ENCODE data around the gene NEIL3. TPM values are rescaled to one million over a fixed set of nuclear protein-coding genes. Genes with fewer than 3 reads are reported as not detected.

The NEIL3 gene
- polyA plus RNA-seq, 1 donor (not counting 4 experiments of a cell fraction or from before 2014, with no cell fraction given) = 7.6 TPM

DNA sequence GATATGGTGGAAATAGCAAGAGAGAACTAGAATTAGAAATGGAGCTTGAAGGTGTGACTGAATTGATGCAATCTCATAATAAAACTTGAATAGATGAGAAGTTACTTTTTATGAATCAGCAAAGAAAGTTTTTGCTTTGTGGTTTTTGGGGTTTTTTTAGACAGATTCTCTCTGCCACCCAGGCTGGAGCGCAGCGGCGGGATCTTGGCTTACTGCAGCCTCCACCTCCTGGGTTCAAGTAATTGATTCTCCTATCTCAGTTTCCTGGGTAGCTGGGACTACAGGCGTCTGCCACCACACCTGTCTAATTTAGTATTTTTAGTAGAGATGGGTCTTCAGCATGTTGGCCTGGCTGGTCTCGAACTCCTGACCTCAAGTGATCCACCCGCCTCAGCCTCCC lies 23.7 kb upstream of the NEIL3 start:
- Histone ChIP-seq H3K4me1 (ENCODE audit: control insufficient read depth, extremely low read depth, insufficient read depth, low read length) (peaks cover 6% of the 10 kb centered on the region), H2AFZ (ENCODE audit: control insufficient read depth, low read length) (no peak overlapping the region), H3K9ac (ENCODE audit: control insufficient read depth, extremely low read depth, insufficient read depth, low read length) (no peak overlapping the region), H3K27ac (ENCODE audit: control insufficient read depth, insufficient read depth, low read length) (no peak overlapping the region), H3K4me2 (ENCODE audit: control insufficient read depth, extremely low read depth, insufficient read depth, low read depth, low read length) (no peak overlapping the region), H3K9me3 (ENCODE audit: control insufficient read depth, low read depth, low read length) (no peaks in the 10 kb centered on the region), H3K4me3 (ENCODE audit: control insufficient read depth in 2 of 3, extremely low read depth in 1 of 3, insufficient read depth in 2 of 3, low read depth in 1 of 3, low read length in 3 of 3) (no peak overlapping the region), H3K9me1 (ENCODE audit: control insufficient read depth, extremely low read depth, insufficient read depth, low read length) (no peaks in the 10 kb centered on the region), H3K79me2 (ENCODE audit: control insufficient read depth, insufficient read depth, low read length) (no peaks in the 10 kb centered on the region), H4K20me1 (ENCODE audit: control insufficient read depth, extremely low read depth, insufficient read depth, low read length) (no peaks in the 10 kb centered on the region), H3K27me3 (ENCODE audit: control insufficient read depth, extremely low read depth, insufficient read depth, low read length) (no peaks in the 10 kb centered on the region), H3K36me3 (ENCODE audit: control insufficient read depth in 2 of 2, extremely low read depth in 1 of 2, insufficient read depth in 2 of 2, low read length in 2 of 2) (no peaks in the 10 kb centered on the region)
- dilution Hi-C loops (cut with MboI; ENCODE audit: extremely low pct_ligation_motif_present, low sequenced_read_pairs) = no loop called here
- FAIRE-seq (no peak), DNase-seq (ENCODE audit: low read depth, low spot score) (no peak)
- TF ChIP-seq EZH2 (IDR thresholded peaks at IDR 0.05; ENCODE audit: low read length) = no peak
- TF ChIP-seq, protein P1, sequence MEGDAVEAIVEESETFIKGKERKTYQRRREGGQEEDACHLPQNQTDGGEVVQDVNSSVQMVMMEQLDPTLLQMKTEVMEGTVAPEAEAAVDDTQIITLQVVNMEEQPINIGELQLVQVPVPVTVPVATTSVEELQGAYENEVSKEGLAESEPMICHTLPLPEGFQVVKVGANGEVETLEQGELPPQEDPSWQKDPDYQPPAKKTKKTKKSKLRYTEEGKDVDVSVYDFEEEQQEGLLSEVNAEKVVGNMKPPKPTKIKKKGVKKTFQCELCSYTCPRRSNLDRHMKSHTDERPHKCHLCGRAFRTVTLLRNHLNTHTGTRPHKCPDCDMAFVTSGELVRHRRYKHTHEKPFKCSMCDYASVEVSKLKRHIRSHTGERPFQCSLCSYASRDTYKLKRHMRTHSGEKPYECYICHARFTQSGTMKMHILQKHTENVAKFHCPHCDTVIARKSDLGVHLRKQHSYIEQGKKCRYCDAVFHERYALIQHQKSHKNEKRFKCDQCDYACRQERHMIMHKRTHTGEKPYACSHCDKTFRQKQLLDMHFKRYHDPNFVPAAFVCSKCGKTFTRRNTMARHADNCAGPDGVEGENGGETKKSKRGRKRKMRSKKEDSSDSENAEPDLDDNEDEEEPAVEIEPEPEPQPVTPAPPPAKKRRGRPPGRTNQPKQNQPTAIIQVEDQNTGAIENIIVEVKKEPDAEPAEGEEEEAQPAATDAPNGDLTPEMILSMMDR (optimal IDR thresholded peaks at IDR 0.05 in 1 of 3, IDR thresholded peaks at IDR 0.05 in 1 of 3, conservative IDR thresholded peaks at IDR 0.05 in 1 of 3; ENCODE audit: extremely low read depth in 1 of 3, insufficient read depth in 2 of 3, low read length in 3 of 3) = no peak

DNA sequence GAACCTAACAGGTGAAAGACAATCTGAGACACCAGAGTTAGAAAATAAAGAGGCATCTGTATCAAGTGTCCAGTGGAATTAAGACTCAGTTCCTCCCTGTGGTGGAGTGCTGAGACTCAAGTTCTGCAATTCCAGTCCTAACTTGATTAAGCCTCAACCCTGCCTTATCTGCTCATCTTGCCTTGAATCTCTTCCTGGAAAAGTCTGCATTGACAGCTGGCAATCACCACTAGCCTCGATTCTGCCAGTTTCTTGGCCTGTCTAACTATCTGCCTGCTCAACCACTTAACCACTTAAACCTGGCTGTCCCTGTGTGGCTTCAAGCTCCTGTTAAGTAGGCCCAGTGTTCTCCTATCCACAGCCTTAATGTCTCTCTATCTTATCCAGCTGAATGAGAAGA lies 22.4 kb upstream of the NEIL3 start:
- Histone ChIP-seq H3K4me1 (ENCODE audit: control insufficient read depth, extremely low read depth, insufficient read depth, low read length) (peaks cover 18% of the 10 kb centered on the region), H3K9me3 (ENCODE audit: control insufficient read depth, low read depth, low read length) (no peaks in the 10 kb centered on the region), H3K4me2 (ENCODE audit: control insufficient read depth, extremely low read depth, insufficient read depth, low read depth, low read length) (no peak overlapping the region), H3K27me3 (ENCODE audit: control insufficient read depth, extremely low read depth, insufficient read depth, low read length) (no peaks in the 10 kb centered on the region), H3K79me2 (ENCODE audit: control insufficient read depth, insufficient read depth, low read length) (no peaks in the 10 kb centered on the region), H3K27ac (ENCODE audit: control insufficient read depth, insufficient read depth, low read length) (no peak overlapping the region), H4K20me1 (ENCODE audit: control insufficient read depth, extremely low read depth, insufficient read depth, low read length) (no peaks in the 10 kb centered on the region), H3K9me1 (ENCODE audit: control insufficient read depth, extremely low read depth, insufficient read depth, low read length) (no peaks in the 10 kb centered on the region), H2AFZ (ENCODE audit: control insufficient read depth, low read length) (peak overlapping the region; percentile 25), H3K4me3 (ENCODE audit: control insufficient read depth in 2 of 3, extremely low read depth in 1 of 3, insufficient read depth in 2 of 3, low read depth in 1 of 3, low read length in 3 of 3) (no peak overlapping the region), H3K9ac (ENCODE audit: control insufficient read depth, extremely low read depth, insufficient read depth, low read length) (no peak overlapping the region), H3K36me3 (ENCODE audit: control insufficient read depth in 2 of 2, extremely low read depth in 1 of 2, insufficient read depth in 2 of 2, low read length in 2 of 2) (no peaks in the 10 kb centered on the region)
- DNase-seq (ENCODE audit: low read depth, low spot score) (no peak), FAIRE-seq (peak; percentile 71)
- TF ChIP-seq, protein P1 (optimal IDR thresholded peaks at IDR 0.05 in 1 of 3, IDR thresholded peaks at IDR 0.05 in 1 of 3, conservative IDR thresholded peaks at IDR 0.05 in 1 of 3; ENCODE audit: extremely low read depth in 1 of 3, insufficient read depth in 2 of 3, low read length in 3 of 3) = no peak
- no peak for TF ChIP-seq EZH2 (IDR thresholded peaks at IDR 0.05; ENCODE audit: low read length)
- dilution Hi-C loops (cut with MboI; ENCODE audit: extremely low pct_ligation_motif_present, low sequenced_read_pairs) = no loop called here

All from keratinocyte (primary cell).